GM23338 (cell line): ENCODE measurements around the gene CCBE1. TPM values are rescaled to one million over a fixed set of nuclear protein-coding genes. Genes with fewer than 3 reads are reported as not detected.

ENCODE experiments used
- ATAC-seq: fragments of 200-7000 bp; cut with Tn5 transposase; 3 replicates; pipeline ENCODE4 v1.9.1; 2020
- DNase-seq: peaks from one replicate; pipeline ENCODE4 v3.0.0-alpha.2; 2015; ENCODE audit warnings: low spot score
- H2AFZ ChIP-seq: fragments of 200-600 bp; sonication (generic); 2 replicates; pipeline ENCODE4 v1.8.0; 2016; ENCODE audit warnings: antibody characterized with exemption, mild to moderate bottlenecking, moderate library complexity
- H3F3A ChIP-seq: fragments of 200-600 bp; sonication (generic); replicated peaks from 2 replicates; pipeline ENCODE4 v1.8.0; 2017; ENCODE audit warnings: antibody characterized with exemption, mixed run types, low read depth
- H3K27ac ChIP-seq: fragments of 200-600 bp; sonication (generic); 2 replicates; pipeline ENCODE4 v1.6.1; 2016; ENCODE audit warnings: low read depth
- H3K27me3 ChIP-seq: fragments of 200-600 bp; sonication (generic); 2 replicates; pipeline ENCODE4 v1.8.0; 2016; ENCODE audit warnings: mild to moderate bottlenecking, mixed run types, moderate library complexity; ENCODE audit not compliant: insufficient read depth
- H3K36me3 ChIP-seq: fragments of 200-600 bp; sonication (generic); 2 replicates; pipeline ENCODE4 v1.8.0; 2016; ENCODE audit warnings: mild to moderate bottlenecking; ENCODE audit not compliant: insufficient read depth
- H3K4me1 ChIP-seq: fragments of 200-600 bp; sonication (generic); 2 replicates; pipeline ENCODE4 v1.8.0; 2016; ENCODE audit warnings: mild to moderate bottlenecking, moderate library complexity; ENCODE audit not compliant: insufficient read depth
- H3K4me2 ChIP-seq: fragments of 200-600 bp; sonication (generic); 2 replicates; pipeline ENCODE4 v1.7.1; 2017; ENCODE audit warnings: mixed run types
- H3K4me3 ChIP-seq: fragments of 200-600 bp; sonication (generic); 2 replicates; pipeline ENCODE4 v1.6.1; 2016; ENCODE audit warnings: mixed run types
- H3K79me2 ChIP-seq: fragments of 200-600 bp; sonication (generic); replicated peaks from 2 replicates; pipeline ENCODE4 v1.8.0; 2017; ENCODE audit warnings: mild to moderate bottlenecking; ENCODE audit not compliant: insufficient read depth
- H3K9me2 ChIP-seq: fragments of 200-600 bp; sonication (generic); 2 replicates; pipeline ENCODE4 v1.8.0; 2017; ENCODE audit not compliant: insufficient read depth
- H4K20me1 ChIP-seq: fragments of 200-600 bp; sonication (generic); replicated peaks from 2 replicates; pipeline ENCODE4 v1.8.0; 2017; ENCODE audit warnings: mild to moderate bottlenecking; ENCODE audit not compliant: insufficient read depth
- H3K27ac Mint-ChIP-seq: 2 replicates; pipeline ENCODE4 v1.8.0; 2020; ENCODE audit warnings: inconsistent platforms, mild to moderate bottlenecking, moderate library complexity, mixed read lengths
- H3K27me3 Mint-ChIP-seq: 3 replicates; pipeline ENCODE4 v1.8.0; 2022; ENCODE audit warnings: low read depth, mild to moderate bottlenecking, moderate library complexity, mixed read lengths, inconsistent platforms; ENCODE audit not compliant: insufficient read depth, poor library complexity
- H3K36me3 Mint-ChIP-seq: 3 replicates; pipeline ENCODE4 v1.8.0; 2021; ENCODE audit warnings: low read depth, mild to moderate bottlenecking, inconsistent platforms, moderate library complexity, mixed read lengths
- H3K4me1 Mint-ChIP-seq: 3 replicates; pipeline ENCODE4 v1.8.0; 2020; ENCODE audit warnings: mild to moderate bottlenecking, inconsistent platforms, mixed read lengths
- H3K4me3 Mint-ChIP-seq: 3 replicates; pipeline ENCODE4 v1.8.0; 2021; ENCODE audit warnings: moderate library complexity, mild to moderate bottlenecking, inconsistent platforms, mixed read lengths
- H3K9me3 Mint-ChIP-seq: 3 replicates; pipeline ENCODE4 v1.8.0; 2020; ENCODE audit warnings: moderate library complexity, mild to moderate bottlenecking, inconsistent platforms, mixed read lengths
- CREB1 ChIP-seq: fragments of 250-450 bp; sonication (Bioruptor Pico); IDR thresholded peaks from 2 replicates; pipeline ENCODE4 v1.5.0; 2020; ENCODE audit warnings: low read depth, mild to moderate bottlenecking, moderate library complexity
- ETS1 ChIP-seq: IDR thresholded peaks from 2 replicates; pipeline ENCODE4 v1.6.1; 2016; ENCODE audit warnings: antibody characterized with exemption
- JUNB ChIP-seq: IDR thresholded peaks from one replicate; pipeline ENCODE4 v1.6.1; 2016; ENCODE audit warnings: antibody characterized with exemption; ENCODE audit not compliant: unreplicated experiment
- POLR2AphosphoS5 ChIP-seq: IDR thresholded peaks from 2 replicates; pipeline ENCODE4 v1.6.1; 2016; ENCODE audit warnings: antibody characterized with exemption, low read depth
- STAT1 ChIP-seq: IDR thresholded peaks from one replicate; pipeline ENCODE4 v1.6.1; 2016; ENCODE audit warnings: antibody characterized with exemption; ENCODE audit not compliant: unreplicated experiment
- ZNF114 ChIP-seq: fragments of 250-450 bp; sonication (Bioruptor Pico); IDR thresholded peaks from 2 replicates; pipeline ENCODE4 v1.5.0; 2020; ENCODE audit warnings: mild to moderate bottlenecking, moderate library complexity
- ZNF462 ChIP-seq: fragments of 250-450 bp; sonication (Bioruptor Pico); IDR thresholded peaks from 2 replicates; pipeline ENCODE4 v1.5.0; 2020; ENCODE audit warnings: mild to moderate bottlenecking, moderate library complexity
- polyA plus RNA-seq: library from polyadenylated mRNA; unstranded; fragments of >200 nt; fragmentation: Nextera tagmentation; extraction: Ambion mirVana; gene quantifications from 2 replicates; pipeline ENCODE4 v1.2.1, GENCODE V29; 2016
- total RNA-seq: library from RNA; depleted of rRNA; stranded (reverse); fragments of >200 nt; shearing (Covaris generic); gene quantifications from 2 replicates; pipeline ENCODE4 v1.2.3, GENCODE V29; 2014

Gene CCBE1
- total and polyA plus RNA-seq, 2 experiments from 2014 or later, result 2.1 to 2.6 TPM

- H3K27me3 ChIP-seq, result no peaks in the 10 kb centered on the region
- H3K79me2 ChIP-seq, result no peaks in the 10 kb centered on the region
- peaks cover 5% of the 10 kb centered on the region for H3K9me2 ChIP-seq
- Mint-ChIP-seq H3K9me3 (no peaks in the 10 kb centered on the region), H3K36me3 (no peaks in the 10 kb centered on the region), H3K27me3 (peaks cover 3% of the 10 kb centered on the region), H3K4me3 (no peak overlapping the region), H3K4me1 (peaks cover 24% of the 10 kb centered on the region), H3K27ac (no peak overlapping the region)
- H3K4me1 ChIP-seq, result peaks cover 3% of the 10 kb centered on the region; the same call in 1 of the 2 replicates
- DNase-seq (no peak), ATAC-seq (no peak; the same call in 1 of the 3 replicates)
- TF ChIP-seq STAT1 (no peak), JUNB (no peak), ZNF114 (no peak), ETS1 (no peak), CREB1 (no peak), POLR2AphosphoS5 (no peak), ZNF462 (CRISPR knock-in tag) (no peak)
- no peaks in the 10 kb centered on the region for H4K20me1 ChIP-seq
- H3K4me3 ChIP-seq, result no peak overlapping the region
- no peaks in the 10 kb centered on the region for H3K36me3 ChIP-seq
- peak overlapping the region; percentile 34 for H2AFZ ChIP-seq
- no peaks in the 10 kb centered on the region for H3F3A ChIP-seq
- H3K4me2 ChIP-seq, result no peak overlapping the region
- no peak overlapping the region for H3K27ac ChIP-seq
Measured at GRCh38 chr18:59570101-59570775, 127.0 kb downstream of the CCBE1 start.
